Endodermal cell (in vitro differentiated cells): ENCODE data around the gene AKAP6. TPM values are rescaled to one million over a fixed set of nuclear protein-coding genes. Genes with fewer than 3 reads are reported as not detected.

Source experiments
- DNase-seq: peaks from one replicate; pipeline ENCODE4 v3.0.0-alpha.2; 2017
- H3K27ac ChIP-seq: 2 replicates; pipeline ENCODE4 v1.5.1; 2013; ENCODE audit warnings: mild to moderate bottlenecking, low read depth, low read length, moderate library complexity
- H3K27me3 ChIP-seq: 2 replicates; pipeline ENCODE4 v1.6.1; 2013; ENCODE audit warnings: mild to moderate bottlenecking, low read length, moderate library complexity; ENCODE audit not compliant: insufficient read depth, control insufficient read depth, poor library complexity, severe bottlenecking
- H3K36me3 ChIP-seq: 2 replicates; pipeline ENCODE4 v1.7.0; 2013; ENCODE audit warnings: mild to moderate bottlenecking, low read length, moderate library complexity; ENCODE audit not compliant: control insufficient read depth, insufficient read depth
- H3K4me1 ChIP-seq: one replicate; pipeline ENCODE4 v1.7.0; 2013; ENCODE audit warnings: low read length; ENCODE audit not compliant: control insufficient read depth, insufficient read depth
- H3K4me3 ChIP-seq: 2 replicates; pipeline ENCODE4 v1.5.1; 2013; ENCODE audit warnings: mild to moderate bottlenecking, low read length, moderate library complexity
- H3K9ac ChIP-seq: 2 replicates; pipeline ENCODE4 v1.6.1; 2013; ENCODE audit warnings: mild to moderate bottlenecking, low read length, moderate library complexity; ENCODE audit not compliant: poor library complexity, severe bottlenecking; ENCODE audit errors: extremely low read depth
- H3K9me3 ChIP-seq: 2 replicates; pipeline ENCODE4 v1.6.1; 2013; ENCODE audit warnings: mild to moderate bottlenecking, low read length, moderate library complexity; ENCODE audit not compliant: control insufficient read depth
- H3K27ac Mint-ChIP-seq: 2 replicates; pipeline ENCODE4 v1.8.0; 2020; ENCODE audit warnings: mixed read lengths
- H3K27me3 Mint-ChIP-seq: 2 replicates; pipeline ENCODE4 v1.8.0; 2021; ENCODE audit warnings: mild to moderate bottlenecking, mixed read lengths; ENCODE audit not compliant: insufficient read depth
- H3K36me3 Mint-ChIP-seq: 2 replicates; pipeline ENCODE4 v1.8.0; 2020; ENCODE audit warnings: low read depth, mixed read lengths
- H3K4me1 Mint-ChIP-seq: 2 replicates; pipeline ENCODE4 v1.8.0; 2020; ENCODE audit warnings: mixed read lengths
- H3K4me3 Mint-ChIP-seq: 2 replicates; pipeline ENCODE4 v1.8.0; 2020; ENCODE audit warnings: mild to moderate bottlenecking, moderate library complexity, mixed read lengths
- H3K9me3 Mint-ChIP-seq: 2 replicates; pipeline ENCODE4 v1.8.0; 2020; ENCODE audit warnings: mild to moderate bottlenecking, mixed read lengths
- CTCF ChIP-seq: fragments of 200-600 bp; sonication (generic); conservative IDR thresholded peaks from 2 replicates; pipeline ENCODE4 v1.5.0; 2021; ENCODE audit warnings: antibody characterized with exemption, mild to moderate bottlenecking
- WGBS, 2 experiments: methylation state at CpG; one replicate each; pipeline versions ENCODE4 v1.1.5 to v1.1.7; 2013; ENCODE audit warnings: missing lambda C conversion rate in 2 of 2, mixed read lengths in 1 of 2; ENCODE audit not compliant: insufficient coverage in 1 of 2, insufficient read length in 1 of 2; 5-methylcytosine and 5-hydroxymethylcytosine counted together
- total RNA-seq, 2 donors: library from RNA; stranded (reverse); fragmentation: NEBNext Ultra II Directional in 1 of 2; extraction: Animal tissue kit (Norgen Biotek cat#: 25700) in 1 of 2; gene quantifications; 2 replicates in 1 of 2; 3 replicates in 1 of 2; pipeline ENCODE4 v1.2.1, GENCODE V29; 2021

Gene AKAP6
- total RNA-seq, 2 donors from 2014 or later, result 4.3 to 5.0 TPM

GRCh38 chr14:32510815-32511214 lies 181.7 kb downstream of the AKAP6 start:
- no peaks in the 10 kb centered on the region for H3K4me1 ChIP-seq
- H3K36me3 ChIP-seq, result no peaks in the 10 kb centered on the region
- Mint-ChIP-seq H3K9me3 (no peaks in the 10 kb centered on the region), H3K27ac (no peak overlapping the region), H3K4me1 (peaks cover 5% of the 10 kb centered on the region), H3K36me3 (no peaks in the 10 kb centered on the region), H3K4me3 (no peak overlapping the region), H3K27me3 (no peaks in the 10 kb centered on the region)
- H3K4me3 ChIP-seq, result no peak overlapping the region
- no peak overlapping the region for H3K27ac ChIP-seq
- no peak overlapping the region for H3K9ac ChIP-seq
- H3K27me3 ChIP-seq, result no peaks in the 10 kb centered on the region
- no peak for TF ChIP-seq CTCF
- H3K9me3 ChIP-seq, result no peaks in the 10 kb centered on the region
- 71 to 89% methylated on average over 1 to 2 of the region's 3 CpGs for WGBS, 2 experiments
- no peak for DNase-seq

GRCh38 chr14:32512348-32512747 lies 183.2 kb downstream of the AKAP6 start:
- H3K36me3 Mint-ChIP-seq, result no peaks in the 10 kb centered on the region
- peaks cover 3% of the 10 kb centered on the region for H3K9me3 Mint-ChIP-seq
- Histone ChIP-seq H3K27ac (no peak overlapping the region), H3K9me3 (no peaks in the 10 kb centered on the region), H3K27me3 (no peaks in the 10 kb centered on the region), H3K36me3 (no peaks in the 10 kb centered on the region), H3K9ac (no peak overlapping the region), H3K4me3 (no peak overlapping the region), H3K4me1 (no peaks in the 10 kb centered on the region)
- no peak for DNase-seq
- peaks cover 5% of the 10 kb centered on the region for H3K4me1 Mint-ChIP-seq
- H3K27ac Mint-ChIP-seq, result no peak overlapping the region
- no peak overlapping the region for H3K4me3 Mint-ChIP-seq
- no peaks in the 10 kb centered on the region for H3K27me3 Mint-ChIP-seq
- TF ChIP-seq CTCF, result no peak
- WGBS, 2 experiments, result 88 to 100% methylated on average over 1 to 3 of the region's 3 CpGs

DNA sequence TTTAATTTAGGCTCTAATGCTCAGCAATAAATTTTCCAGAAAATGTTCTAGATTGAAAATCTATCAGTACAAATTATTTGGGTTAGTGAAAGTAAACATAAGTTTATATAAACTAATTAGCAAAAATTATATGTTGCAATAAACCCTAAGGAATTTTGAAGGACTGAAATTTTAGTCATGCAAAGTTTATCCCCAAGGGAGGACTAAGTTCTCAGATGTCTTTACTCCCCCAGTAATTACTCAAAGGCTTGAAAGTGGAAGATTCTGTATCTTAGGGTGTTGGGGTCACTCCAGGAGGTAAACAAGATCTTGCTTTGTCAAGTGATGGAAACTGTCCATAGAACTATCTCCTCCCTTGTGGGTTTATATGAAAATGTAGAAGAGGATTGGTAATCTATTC lies 183.7 kb downstream of the AKAP6 start:
- no peak overlapping the region for H3K27ac Mint-ChIP-seq
- H3K4me1 ChIP-seq, result no peaks in the 10 kb centered on the region
- no peaks in the 10 kb centered on the region for H3K36me3 Mint-ChIP-seq
- no peak overlapping the region for H3K27ac ChIP-seq
- H3K4me3 Mint-ChIP-seq, result no peak overlapping the region
- H3K27me3 Mint-ChIP-seq, result no peaks in the 10 kb centered on the region
- peaks cover 5% of the 10 kb centered on the region for H3K4me1 Mint-ChIP-seq
- no peaks in the 10 kb centered on the region for H3K36me3 ChIP-seq
- no peak overlapping the region for H3K9ac ChIP-seq
- H3K9me3 ChIP-seq, result no peaks in the 10 kb centered on the region
- peaks cover 8% of the 10 kb centered on the region for H3K9me3 Mint-ChIP-seq
- DNase-seq, result no peak
- no peak for TF ChIP-seq CTCF
- H3K4me3 ChIP-seq, result no peak overlapping the region
- H3K27me3 ChIP-seq, result no peaks in the 10 kb centered on the region
